AML-193 (cell line): ENCODE results near the gene CTDSPL.

ENCODE experiments used
- DNase-seq, 2 experiments: peaks; one replicate each; lab custom pipeline; 2025; lab: John Stamatoyannopoulos, UW

Gene CTDSPL

GRCh38 chr3:38002940-38003339, 141.3 kb downstream of the CTDSPL start:
- no peak for DNase-seq

- DNase-seq: peak; percentile 9 to 25
These were observed 141.7 kb downstream of the CTDSPL start for GRCh38 chr3:38003371-38003816.

DNA sequence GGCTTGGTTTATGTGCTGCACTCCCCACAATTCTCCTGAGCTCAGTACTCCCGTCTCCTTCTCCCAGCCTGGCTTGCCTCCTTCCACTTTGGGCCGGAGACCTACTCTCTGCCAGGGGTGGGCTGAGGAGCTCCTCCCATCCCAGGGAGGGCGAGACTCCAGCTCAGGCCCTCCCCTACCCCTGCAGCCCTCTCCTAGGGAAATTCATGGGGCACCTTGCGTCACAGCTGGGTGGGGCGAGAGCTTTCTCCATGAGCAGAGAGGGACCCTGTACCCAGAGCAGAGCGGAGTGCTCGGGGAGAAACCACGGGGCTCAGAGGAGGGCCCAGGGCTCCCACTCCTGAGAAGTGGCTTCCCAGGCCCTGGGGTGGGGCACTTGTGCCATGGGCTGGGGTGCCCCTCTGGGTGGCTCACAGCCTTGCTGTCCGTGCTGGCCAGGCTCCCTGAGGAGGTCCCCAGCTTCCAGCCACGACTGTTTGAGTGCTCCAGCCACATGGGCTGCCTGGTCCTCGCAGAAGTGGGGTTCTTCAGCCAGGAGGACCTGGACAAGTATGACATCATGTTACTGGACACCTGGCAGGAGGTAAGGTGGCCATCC, 142.2 kb downstream of the CTDSPL start:
- no peak for DNase-seq

DNA sequence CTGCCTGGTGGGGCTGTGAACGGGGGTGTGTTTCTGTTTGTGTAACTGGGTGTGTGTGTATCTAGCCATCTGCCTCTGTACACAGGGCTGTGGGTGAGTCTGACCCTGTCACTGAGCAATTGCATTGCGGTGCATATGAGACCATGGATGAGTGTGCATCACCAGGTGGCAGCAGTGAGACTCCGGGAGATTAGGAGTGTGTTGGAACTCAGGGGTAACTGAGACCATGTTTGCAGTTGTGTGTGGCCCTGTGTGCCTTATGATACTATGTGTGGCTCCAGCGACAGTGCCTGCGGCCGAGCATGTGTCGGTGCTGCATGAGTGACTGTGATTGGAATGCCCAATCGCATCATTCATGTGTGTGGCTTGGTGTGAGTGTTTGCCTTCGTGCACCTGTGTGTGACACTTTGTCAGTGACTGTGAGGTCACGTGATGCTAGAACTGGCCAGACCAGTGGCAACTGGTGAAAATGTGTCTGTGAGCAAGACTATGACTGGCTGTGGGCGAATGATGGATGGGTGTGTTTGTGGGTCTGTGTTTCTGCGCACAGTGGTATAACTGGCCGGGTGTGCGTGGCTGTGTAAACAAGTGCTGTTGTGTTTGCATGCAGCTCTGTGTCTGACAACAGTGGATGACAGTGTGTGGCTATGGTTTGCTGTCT, 142.9 kb downstream of the CTDSPL start:
- peak; percentile 73 to 81 for DNase-seq

DNA sequence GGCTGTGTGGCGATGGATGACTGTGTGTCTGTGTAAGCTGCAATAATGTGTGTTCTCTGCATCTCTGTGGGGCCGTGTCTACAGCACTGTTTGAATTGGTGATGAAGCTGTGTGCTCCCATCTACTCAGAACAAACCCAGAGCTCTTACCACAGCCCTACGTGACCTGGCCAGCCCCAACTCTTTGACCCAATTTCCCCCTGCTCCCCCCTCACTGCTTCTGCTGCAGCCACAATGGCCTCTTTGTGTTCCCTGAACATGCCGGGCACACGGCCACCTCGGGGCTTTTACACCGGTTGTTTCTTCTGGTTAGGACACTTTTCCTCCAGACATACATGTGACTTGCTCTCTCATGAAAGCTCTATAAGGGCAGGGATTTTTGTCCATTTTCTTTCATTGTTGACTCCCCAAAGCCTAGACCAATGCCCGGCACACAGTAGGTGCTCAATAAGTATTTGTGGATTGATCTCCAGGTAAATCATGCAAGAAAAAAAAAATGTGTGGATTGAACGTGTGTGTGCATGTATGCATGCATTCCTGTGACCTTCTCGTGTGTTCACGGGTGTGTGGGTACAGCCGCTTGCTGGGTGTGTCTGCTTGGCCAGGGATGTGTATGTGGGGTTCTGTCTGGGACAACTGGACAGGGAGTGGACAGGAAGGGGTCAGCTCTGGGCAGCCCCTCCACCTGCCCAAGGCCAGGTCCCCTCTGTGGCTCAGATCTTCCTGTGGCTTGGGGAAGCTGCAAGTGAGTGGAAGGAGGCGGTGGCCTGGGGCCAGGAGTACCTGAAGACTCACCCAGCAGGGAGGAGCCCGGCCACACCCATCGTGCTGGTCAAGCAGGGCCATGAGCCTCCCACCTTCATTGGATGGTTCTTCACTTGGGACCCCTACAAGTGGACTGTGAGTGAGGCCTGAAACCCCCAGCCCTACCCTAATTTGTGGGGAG, 143.7 kb downstream of the CTDSPL start:
- DNase-seq: no peak

DNA sequence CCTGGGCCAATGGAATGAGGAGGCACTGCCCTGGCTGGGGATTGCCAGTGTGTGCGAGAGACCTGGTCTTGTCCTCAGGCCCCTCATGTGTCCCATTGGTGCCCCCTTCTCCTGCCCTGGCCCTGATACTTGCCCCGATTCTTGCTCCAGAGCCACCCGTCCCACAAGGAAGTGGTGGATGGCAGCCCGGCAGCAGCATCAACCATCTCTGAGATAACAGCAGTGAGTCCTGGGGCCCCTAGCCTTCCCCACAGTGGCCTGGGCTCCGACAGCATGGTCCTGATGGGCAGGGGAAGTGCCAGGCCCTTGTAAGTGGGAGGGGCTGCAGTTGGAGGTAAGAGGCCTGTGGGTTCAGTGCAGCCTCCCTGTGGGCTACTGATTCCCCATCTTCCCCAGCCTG, 144.4 kb downstream of the CTDSPL start:
- DNase-seq: no peak

DNA sequence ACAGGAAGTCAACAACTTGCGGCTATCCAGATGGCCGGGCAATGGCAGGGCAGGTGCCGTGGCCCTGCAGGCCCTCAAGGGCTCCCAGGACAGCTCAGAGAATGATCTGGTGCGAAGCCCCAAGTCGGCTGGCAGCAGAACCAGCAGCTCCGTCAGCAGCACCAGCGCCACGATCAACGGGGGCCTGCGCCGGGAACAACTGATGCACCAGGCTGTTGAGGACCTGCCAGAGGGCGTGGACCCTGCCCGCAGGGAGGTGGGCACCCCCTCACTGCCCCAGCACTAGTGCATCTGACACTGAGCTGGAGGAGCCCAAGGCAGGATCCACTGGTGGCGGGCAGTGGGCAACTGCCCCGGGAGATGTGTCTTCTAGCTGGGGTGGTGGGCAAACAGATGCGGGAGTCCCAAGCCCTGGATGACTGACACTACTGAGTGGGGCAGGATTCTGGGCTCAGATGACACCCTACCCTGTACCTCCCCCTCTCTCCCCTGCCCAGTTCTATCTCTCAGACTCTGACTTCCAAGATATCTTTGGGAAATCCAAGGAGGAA, 144.8 kb downstream of the CTDSPL start:
- no peak for DNase-seq

DNA sequence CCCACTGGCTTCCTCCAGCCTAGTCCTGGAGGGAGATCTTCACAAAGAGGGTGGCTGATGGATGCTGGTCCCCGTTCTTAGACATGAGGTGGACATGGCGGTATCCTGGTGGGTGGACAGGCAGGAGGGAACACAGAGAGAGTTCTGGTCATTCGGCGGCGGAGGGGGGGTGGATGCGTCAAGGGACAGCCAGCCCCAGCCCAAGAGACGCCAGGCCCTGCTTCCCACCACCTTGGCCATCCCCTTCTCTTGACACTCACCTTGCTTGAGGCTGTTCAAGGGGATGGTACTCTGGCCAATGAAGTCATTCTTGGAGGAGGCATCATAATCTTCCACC, 146.0 kb downstream of the CTDSPL start:
- no peak for DNase-seq

DNA sequence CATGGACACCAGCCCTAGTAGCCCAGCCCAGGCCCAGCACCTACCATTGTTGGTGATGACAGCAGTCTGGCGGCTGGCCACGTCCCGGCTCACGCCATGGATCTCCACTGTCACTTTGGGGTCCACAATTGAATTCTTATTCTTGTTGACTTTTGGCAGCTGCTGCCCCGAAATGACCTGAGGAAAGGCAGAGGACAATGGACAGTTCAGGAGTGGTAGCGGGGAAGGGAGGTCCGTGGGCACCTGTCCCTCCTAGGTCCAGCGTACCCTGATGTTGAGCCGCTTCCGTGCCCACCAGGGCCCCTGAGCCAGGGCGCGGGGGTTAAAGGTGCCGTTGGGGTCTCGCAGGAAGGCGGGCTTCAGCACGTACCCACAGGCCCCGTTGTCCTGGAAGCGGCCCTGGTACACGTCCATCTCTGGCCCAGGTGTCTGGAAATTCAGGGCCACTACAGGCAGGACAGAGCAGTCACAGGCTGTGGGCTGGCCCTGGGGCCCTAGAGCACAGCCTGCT, 146.6 kb downstream of the CTDSPL start:
- DNase-seq: no peak

DNA sequence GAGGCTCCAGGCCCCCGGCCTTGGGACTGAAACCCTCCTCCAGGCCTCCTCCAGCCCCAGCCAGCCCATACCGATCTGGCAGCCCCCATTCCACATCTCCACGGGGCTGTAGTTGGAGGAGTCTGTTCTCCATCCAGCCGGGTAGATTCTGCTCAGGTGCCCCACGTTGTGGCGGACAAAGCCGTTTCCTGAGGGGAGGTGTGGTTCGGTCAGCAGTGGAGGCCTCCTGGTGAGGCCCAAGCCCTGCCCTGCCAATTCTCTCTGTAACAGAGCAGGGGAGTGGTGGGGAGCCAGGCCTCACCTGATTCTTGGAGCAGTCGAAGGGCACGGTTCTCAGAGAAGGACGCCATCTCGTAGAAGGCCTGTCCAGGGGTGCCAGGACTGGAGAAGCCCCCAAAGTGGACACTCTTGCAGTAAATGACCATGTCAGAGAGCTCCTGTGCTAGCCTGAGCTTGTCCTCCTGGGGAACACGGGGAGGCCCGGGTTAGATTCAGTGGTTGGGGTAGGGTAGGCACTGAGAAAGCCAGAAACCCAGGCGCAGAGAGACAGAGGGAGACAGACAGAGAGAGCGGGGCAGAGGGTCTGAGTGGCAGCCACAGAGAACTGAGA, 147.4 kb downstream of the CTDSPL start:
- no peak for DNase-seq

DNA sequence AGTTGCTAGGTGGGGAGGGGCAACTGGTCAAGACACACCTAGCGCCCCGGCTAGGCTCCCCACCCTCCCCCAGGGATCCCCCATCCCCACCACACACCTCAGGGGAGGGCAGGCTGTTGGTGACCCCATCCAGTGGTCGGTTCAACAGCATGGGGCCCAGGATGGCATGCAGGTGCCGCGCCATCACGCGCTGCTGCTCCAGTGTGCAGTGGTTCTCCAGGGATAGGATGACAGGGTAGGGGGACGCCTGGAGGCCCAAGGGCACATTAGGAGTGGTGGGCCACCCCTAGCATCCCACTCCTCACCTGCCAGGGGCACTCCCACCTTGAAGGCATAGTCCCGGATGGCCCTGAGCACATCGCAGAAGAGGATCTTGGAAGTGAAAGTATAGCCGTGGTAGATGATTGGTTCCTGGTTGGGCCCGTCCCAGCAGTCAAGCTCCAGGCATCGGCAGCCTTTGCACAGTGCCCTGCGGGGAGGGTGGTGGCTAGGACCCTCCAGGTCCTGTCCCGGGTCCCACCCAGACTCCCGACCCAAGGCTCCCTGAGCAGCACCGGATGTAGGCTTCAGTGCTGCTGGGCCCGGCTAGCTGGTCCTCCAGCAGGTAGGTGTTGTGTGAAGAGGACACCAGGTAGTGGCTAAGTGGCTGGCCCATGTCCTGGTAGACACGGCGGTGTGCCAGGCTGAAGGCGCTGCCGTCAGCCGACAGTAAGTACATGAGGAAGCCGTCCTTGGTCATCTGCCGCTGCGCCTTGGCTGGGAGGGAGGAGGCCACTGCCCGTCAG, 148.3 kb downstream of the CTDSPL start:
- DNase-seq: no peak

DNA sequence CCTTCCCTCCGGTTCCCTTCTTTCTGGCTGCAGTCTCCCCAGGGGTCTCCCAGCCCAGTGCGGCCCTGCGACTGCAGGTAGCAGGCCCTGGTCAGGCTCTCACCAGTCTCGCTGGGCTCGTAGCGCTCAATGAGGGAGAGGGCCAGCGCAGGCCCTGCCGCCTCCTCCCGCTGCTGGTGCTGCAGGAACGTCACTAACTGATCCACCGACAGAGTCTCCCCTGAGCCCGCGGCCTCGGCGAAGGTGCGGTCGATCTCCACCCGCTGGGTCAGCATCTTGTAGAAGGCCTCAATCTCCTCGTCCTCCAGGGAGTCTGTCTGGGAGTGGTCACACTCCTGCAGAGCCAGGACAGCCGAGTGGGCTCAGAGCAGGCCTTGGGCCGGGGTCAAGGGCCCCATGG, 149.4 kb downstream of the CTDSPL start:
- DNase-seq: no peak

GRCh38 chr3:38015485-38015884, 153.8 kb downstream of the CTDSPL start:
- DNase-seq: no peak

GRCh38 chr3:38015984-38016383, 154.3 kb downstream of the CTDSPL start:
- no peak for DNase-seq

DNA sequence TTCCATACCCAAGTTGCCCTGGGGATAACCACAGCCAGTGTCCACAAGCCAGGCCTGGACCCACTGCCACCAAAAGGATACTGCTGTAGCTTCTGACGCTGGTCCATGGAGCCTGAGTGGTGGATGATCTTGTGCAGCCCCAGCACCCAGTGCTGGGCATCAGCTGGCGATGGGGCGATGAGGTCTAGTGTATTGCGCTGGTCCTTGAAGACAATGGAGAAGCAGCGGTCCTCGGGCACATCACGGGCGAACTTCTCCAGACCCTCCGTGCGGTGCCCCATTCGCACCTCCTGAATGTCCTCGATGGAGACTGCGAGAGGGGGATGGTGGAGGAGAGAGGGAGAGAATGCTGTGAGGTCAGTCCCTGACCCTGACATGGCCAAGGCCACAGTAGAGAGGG, 154.7 kb downstream of the CTDSPL start:
- DNase-seq: no peak

GRCh38 chr3:38016847-38017444, 155.3 kb downstream of the CTDSPL start:
- DNase-seq: no peak

GRCh38 chr3:38017445-38018295, 156.0 kb downstream of the CTDSPL start:
- no peak for DNase-seq

DNA sequence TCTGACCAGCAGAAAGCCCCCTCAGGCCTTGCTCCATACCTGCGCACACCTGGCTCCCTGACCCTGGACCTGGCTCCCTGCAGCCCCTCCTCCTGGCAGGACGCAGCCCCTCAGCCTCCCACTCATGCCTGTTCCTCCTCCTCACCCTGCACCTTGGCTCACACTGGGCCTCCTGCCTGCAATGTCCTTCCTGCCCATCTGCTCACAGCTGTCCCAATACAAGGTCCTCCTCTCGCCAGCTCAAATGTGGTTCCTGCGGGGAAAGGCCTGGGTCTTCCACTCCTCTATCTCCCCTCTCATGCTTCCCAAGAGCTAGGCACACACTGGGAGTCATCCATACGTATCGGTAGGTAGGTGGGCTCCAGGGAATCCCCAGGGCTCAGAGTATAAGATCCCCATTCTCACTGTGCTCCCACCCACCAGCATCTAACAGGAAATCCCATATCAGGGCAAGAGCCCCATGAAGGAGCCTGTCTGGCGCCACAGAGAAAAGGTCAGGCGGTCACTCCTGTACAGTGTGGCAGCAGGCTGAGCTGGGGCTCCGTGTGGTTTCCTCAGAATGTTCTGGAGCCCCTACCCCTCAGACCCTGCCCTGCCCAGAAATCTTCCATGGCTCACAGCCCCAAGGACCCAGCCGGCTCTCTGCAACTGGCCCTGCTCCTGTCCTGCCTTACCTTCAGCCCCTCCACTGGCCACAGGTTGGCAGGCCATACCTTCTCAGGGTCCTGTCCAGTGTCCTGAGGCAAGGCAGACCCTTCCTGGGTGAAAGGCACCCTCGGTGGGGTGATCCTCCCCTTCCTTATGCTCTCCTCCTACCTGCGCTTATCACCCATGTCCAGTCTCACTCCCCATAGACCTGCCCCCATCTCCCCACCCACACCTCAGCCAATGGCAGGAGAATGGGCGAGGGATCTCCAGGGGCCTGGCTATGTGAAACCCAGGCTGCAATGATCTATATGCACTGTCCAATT, 156.9 kb downstream of the CTDSPL start:
- no peak for DNase-seq
